ENCODE measurements around the gene SETD1A.

The SETD1A gene

GRCh38 chr16:30983898-30984610 lies 26.5 kb downstream of the SETD1A start:
- no peak for DNase-seq

- DNase-seq = peak; percentile 89
These were observed 27.3 kb downstream of the SETD1A start, which contains the start of gene HSD3B7 for GRCh38 chr16:30984669-30985400. TSS of gene HSD3B7 (plus strand) at chr16:30985207. CDS start at chr16:30985659, 452 bp downstream.

- no peak for DNase-seq
These were observed 28.0 kb downstream of the SETD1A start for GRCh38 chr16:30985401-30986128.

- DNase-seq = no peak
These were observed 28.8 kb downstream of the SETD1A start for GRCh38 chr16:30986129-30986991.

GRCh38 chr16:30987581-30988190 lies 30.1 kb downstream of the SETD1A start:
- DNase-seq = no peak

- no peak for DNase-seq
These were observed 32.0 kb downstream of the SETD1A start for GRCh38 chr16:30989469-30990047.

GRCh38 chr16:30990105-30990504 lies 32.6 kb downstream of the SETD1A start:
- no peak for DNase-seq

GRCh38 chr16:30991052-30991451 lies 33.5 kb downstream of the SETD1A start:
- no peak for DNase-seq

GRCh38 chr16:30992276-30992780 lies 34.8 kb downstream of the SETD1A start:
- DNase-seq = no peak

GRCh38 chr16:30992931-30993816 lies 35.6 kb downstream of the SETD1A start:
- no peak for DNase-seq

GRCh38 chr16:30995927-30996323 lies 38.4 kb downstream of the SETD1A start:
- DNase-seq = no peak

- DNase-seq = no peak
These were observed 38.9 kb downstream of the SETD1A start for GRCh38 chr16:30996324-30996984.

- DNase-seq = peak; percentile 90
These were observed 39.6 kb downstream of the SETD1A start for GRCh38 chr16:30996985-30997724.

- DNase-seq = no peak
These were observed 40.5 kb downstream of the SETD1A start for GRCh38 chr16:30997725-30998711.

- no peak for DNase-seq
These were observed 41.6 kb downstream of the SETD1A start for GRCh38 chr16:30998852-30999761.

- DNase-seq = no peak
These were observed 43.3 kb downstream of the SETD1A start for GRCh38 chr16:31000671-31001382.

All from CD4-positive, alpha-beta T cell treated with Interleukin-17A for 4 hours (primary cell).